ENCODE measurements around the gene RAPGEF5.
"Not testable (repeated sequence)": the region's sequence is repeated elsewhere in the genome, so short reads cannot be mapped to it uniquely, and the experiment has no call there.

DNA sequence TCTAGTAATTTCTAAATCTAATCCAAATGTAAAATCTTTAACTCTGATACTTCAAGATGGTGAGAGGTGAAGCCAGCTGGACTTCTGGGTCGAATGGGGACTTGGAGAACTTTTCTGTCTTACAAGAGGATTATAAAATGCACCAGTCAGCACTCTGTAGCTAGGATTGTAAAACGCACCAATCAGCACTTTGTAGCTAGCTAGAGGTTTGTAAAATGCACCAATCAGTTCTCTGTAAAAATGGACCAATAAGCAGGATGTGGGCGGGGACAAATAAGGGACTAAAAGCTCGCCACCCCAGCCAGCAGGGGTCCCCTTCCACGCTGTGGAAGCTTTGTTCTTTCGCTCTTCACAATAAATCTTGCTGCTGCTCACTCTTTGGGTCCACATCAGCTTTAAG, 278.1 kb downstream of the RAPGEF5 start:
- not testable (repeated sequence) for TF ChIP-seq EZH2 (IDR thresholded peaks at IDR 0.05; ENCODE audit: low read length)
- TF ChIP-seq, protein P1, sequence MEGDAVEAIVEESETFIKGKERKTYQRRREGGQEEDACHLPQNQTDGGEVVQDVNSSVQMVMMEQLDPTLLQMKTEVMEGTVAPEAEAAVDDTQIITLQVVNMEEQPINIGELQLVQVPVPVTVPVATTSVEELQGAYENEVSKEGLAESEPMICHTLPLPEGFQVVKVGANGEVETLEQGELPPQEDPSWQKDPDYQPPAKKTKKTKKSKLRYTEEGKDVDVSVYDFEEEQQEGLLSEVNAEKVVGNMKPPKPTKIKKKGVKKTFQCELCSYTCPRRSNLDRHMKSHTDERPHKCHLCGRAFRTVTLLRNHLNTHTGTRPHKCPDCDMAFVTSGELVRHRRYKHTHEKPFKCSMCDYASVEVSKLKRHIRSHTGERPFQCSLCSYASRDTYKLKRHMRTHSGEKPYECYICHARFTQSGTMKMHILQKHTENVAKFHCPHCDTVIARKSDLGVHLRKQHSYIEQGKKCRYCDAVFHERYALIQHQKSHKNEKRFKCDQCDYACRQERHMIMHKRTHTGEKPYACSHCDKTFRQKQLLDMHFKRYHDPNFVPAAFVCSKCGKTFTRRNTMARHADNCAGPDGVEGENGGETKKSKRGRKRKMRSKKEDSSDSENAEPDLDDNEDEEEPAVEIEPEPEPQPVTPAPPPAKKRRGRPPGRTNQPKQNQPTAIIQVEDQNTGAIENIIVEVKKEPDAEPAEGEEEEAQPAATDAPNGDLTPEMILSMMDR (optimal IDR thresholded peaks at IDR 0.05 in 1 of 3, IDR thresholded peaks at IDR 0.05 in 1 of 3, conservative IDR thresholded peaks at IDR 0.05 in 1 of 3; ENCODE audit: extremely low read depth in 1 of 3, insufficient read depth in 2 of 3, low read length in 3 of 3), result not testable (repeated sequence)

Data from keratinocyte (primary cell).